VCaP (cell line): ENCODE data around the gene NAGA.

Experiments used
- H3K27ac ChIP-seq: fragments of 450-650 bp; 2 replicates; pipeline ENCODE4 v1.5.1; 2017
- TF ChIP-seq, protein P1 (sequence below): fragments of 450-650 bp; conservative IDR thresholded peaks from 2 replicates; pipeline ENCODE4 v1.5.1; 2017; ENCODE audit warnings: mild to moderate bottlenecking, moderate library complexity

The NAGA gene

DNA sequence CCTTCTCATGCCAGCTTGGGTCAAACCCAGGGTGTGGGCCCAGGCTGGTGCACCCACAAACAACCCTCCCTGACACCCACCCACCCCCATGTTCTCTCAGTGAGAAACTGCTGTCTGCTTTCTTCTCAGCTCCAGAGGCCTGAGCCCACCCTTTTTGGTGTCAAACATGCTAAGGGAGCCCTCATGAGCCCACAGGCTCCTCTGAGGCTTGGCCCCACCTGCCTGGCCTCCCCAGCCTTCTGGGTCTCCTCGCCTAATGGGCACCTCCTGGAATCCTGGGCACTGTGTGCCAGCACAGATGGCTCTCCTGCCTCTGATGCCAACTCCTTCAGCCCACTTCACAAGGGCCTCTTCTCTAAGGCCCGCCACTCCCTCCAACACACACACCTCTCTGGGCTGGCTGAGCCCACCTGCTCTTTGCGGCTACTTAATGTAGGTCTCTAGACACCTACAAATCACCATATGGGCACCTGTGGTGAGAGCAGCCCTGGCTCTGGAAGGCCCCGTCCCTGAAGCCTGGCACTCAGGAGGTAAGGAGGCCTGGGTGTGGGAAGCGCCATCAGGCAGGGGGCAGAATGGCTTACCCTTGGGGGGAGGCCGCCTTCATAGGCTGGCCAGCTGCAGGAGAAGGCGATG lies 4.4 kb downstream of the NAGA start:
- TF ChIP-seq, protein P1, sequence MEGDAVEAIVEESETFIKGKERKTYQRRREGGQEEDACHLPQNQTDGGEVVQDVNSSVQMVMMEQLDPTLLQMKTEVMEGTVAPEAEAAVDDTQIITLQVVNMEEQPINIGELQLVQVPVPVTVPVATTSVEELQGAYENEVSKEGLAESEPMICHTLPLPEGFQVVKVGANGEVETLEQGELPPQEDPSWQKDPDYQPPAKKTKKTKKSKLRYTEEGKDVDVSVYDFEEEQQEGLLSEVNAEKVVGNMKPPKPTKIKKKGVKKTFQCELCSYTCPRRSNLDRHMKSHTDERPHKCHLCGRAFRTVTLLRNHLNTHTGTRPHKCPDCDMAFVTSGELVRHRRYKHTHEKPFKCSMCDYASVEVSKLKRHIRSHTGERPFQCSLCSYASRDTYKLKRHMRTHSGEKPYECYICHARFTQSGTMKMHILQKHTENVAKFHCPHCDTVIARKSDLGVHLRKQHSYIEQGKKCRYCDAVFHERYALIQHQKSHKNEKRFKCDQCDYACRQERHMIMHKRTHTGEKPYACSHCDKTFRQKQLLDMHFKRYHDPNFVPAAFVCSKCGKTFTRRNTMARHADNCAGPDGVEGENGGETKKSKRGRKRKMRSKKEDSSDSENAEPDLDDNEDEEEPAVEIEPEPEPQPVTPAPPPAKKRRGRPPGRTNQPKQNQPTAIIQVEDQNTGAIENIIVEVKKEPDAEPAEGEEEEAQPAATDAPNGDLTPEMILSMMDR = no peak
- H3K27ac ChIP-seq = no peak overlapping the region

DNA sequence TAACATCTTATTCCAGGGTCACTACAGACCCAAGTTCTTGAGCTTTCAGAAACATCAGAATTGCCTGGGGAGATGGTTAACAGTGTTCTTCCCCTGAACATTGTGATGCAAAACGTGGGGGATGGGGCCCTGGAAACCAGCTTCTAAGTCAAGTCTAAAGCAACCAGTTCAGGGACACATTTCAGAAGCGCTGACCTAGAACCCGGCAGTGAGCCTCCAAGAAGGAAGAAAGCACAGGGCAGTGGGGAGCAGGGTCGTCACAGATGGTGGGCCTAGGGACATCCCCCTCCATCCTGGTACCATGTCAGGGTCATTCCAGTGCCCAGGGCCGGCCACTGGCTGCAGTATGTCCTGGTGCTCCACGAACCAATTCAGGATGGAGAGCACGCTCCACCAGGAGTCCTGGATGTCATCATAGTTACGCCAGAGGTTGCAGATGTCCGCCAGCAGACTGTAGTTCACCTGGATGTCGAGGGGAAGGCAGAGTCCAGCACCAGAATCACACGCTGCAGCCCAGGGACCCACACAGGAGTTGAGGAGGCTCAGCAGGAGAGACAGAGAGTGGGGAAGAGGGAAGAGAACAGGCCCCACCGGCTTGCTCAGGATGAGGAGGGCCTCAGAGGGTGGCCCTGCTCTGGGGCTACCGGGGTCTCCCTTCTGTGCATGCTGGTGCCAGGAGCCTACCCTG lies 5.0 kb downstream of the NAGA start:
- TF ChIP-seq, protein P1 = no peak
- no peak overlapping the region for H3K27ac ChIP-seq

DNA sequence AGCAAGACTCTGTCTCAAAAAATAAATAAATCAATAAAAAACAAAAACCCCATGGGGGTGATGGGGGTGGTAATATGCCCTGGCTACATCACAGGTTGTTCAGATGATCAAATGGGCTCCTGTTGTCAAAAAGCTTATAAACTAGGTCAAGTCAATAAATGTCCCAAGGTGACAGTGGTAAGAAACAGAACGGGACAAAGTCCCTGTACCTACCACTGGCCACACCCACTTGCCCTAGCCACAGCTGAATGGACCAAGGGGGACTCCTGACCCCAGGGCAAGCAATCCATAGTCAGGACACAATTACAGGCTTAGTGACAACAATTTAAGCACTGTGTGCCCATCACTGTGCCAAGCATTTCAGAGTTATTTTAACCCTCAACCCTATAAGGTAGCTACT lies 6.0 kb downstream of the NAGA start:
- TF ChIP-seq, protein P1 = no peak
- H3K27ac ChIP-seq = no peak overlapping the region

DNA sequence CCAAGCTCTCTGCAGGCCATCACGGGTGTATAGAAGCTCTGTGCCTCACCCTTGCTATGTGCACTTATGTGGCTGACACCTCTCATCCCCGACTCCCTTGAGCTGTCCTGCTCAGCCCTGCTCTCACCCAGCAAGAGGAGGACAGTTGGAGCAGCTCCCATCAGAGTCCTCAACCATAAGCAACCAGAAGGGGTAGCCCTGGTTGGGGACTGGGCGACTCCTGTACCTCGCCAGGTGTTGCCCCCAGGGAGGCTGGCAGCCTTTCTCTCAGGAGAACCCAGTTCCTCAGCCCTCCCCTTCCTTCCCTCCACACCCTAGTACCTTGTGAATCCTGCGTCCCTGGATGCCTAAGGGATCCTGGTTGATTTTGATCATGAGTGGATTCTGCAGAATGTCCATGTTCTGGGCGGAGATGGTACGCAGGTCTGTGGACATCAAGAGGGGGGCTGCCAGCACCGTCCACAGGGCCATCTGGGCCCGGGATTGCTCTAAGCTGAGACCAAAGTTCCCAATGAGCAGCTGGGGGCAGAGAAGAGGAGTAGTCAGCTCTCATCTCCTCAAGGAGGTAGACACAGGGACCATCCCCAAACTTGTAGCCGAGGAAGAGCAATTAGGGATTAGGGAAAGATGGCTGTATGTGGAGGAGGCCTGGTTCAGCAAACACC lies 8.0 kb downstream of the NAGA start:
- TF ChIP-seq, protein P1 = no peak
- H3K27ac ChIP-seq = no peak overlapping the region

DNA sequence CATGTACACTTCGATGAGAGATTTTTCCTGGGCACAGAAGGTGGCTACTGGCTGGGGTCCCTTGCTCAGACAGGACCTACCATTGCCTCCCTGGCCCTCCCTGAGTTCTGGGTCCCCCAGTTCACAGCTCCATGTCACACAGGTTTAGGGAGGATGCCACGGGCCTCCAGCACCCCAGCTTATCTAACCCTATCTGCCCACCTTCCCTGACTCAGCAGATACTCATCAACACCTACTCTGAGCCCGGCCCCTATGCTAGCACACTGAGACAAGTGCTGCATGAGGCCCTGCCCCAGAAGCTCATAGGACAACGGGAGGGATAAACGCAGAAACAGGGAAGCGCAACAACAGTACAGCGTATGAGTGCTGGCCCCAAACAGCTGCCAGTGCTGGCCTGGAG lies 9.6 kb downstream of the NAGA start:
- H3K27ac ChIP-seq = no peak overlapping the region
- TF ChIP-seq, protein P1 = no peak

DNA sequence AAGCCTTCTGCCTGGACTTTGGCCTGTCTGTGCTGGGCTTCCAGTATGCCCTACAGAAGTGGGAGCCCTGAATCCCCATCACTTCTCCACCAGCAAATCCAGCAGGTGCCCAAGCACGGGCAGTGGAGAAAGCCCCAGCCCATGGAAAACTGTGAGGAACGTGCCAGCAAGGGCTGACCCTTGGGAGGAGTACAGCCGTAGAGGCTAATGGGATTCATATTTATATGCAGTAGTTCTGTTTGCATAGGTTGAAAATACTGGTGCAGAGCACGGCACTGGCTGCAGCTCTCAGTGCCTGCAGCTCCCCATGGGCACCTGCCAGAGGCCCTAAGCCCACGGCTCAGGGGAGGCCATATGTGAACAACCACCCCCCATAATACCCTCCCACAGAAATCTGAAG lies 10.1 kb downstream of the NAGA start:
- H3K27ac ChIP-seq = no peak overlapping the region
- TF ChIP-seq, protein P1 = no peak

DNA sequence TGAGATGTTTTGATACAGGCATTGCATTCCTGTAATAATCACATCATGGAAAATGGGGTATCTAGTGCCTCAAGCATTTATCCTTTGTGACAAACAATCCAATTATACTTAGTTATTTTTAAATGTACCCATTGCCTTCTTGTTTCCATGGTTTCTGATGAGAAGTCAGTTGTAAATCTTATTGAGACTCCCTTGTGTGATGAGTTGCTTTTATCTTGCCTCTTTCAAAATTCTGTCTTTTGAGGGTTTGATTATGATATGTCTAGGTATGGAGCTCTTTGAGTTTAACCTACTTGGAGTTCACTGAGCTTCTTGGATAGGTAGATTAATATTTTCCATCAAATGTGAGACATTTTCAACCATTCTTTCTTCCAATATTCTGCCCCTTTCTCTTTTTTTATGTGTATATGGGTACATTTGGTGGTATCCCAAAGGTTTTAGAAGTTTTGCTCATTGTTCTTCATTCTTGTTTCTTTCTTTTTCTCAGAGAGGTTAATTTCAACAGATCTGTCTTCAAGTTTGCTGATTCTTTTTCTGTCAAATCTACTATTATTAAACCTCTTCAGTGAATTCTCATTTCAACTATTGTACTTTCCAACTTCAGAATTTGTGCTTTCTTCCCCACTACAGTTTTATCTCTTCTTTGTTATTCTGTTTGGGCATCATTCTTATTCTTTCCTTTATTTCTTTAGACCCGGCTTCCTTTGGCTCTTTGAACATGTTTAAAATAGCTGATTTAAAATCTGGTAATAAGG lies 13.7 kb downstream of the NAGA start:
- TF ChIP-seq, protein P1 = no peak
- no peak overlapping the region for H3K27ac ChIP-seq
